GM23338 (cell line): ENCODE data around the gene PGBD5. TPM values are rescaled to one million over a fixed set of nuclear protein-coding genes. Genes with fewer than 3 reads are reported as not detected.

ENCODE experiments used
- ATAC-seq: fragments of 200-7000 bp; cut with Tn5 transposase; 3 replicates; pipeline ENCODE4 v1.9.1; 2020
- DNase-seq: peaks from one replicate; pipeline ENCODE4 v3.0.0-alpha.2; 2015; ENCODE audit warnings: low spot score
- H2AFZ ChIP-seq: fragments of 200-600 bp; sonication (generic); 2 replicates; pipeline ENCODE4 v1.8.0; 2016; ENCODE audit warnings: antibody characterized with exemption, mild to moderate bottlenecking, moderate library complexity
- H3F3A ChIP-seq: fragments of 200-600 bp; sonication (generic); replicated peaks from 2 replicates; pipeline ENCODE4 v1.8.0; 2017; ENCODE audit warnings: antibody characterized with exemption, mixed run types, low read depth
- H3K27ac ChIP-seq: fragments of 200-600 bp; sonication (generic); 2 replicates; pipeline ENCODE4 v1.6.1; 2016; ENCODE audit warnings: low read depth
- H3K27me3 ChIP-seq: fragments of 200-600 bp; sonication (generic); 2 replicates; pipeline ENCODE4 v1.8.0; 2016; ENCODE audit warnings: mild to moderate bottlenecking, mixed run types, moderate library complexity; ENCODE audit not compliant: insufficient read depth
- H3K36me3 ChIP-seq: fragments of 200-600 bp; sonication (generic); 2 replicates; pipeline ENCODE4 v1.8.0; 2016; ENCODE audit warnings: mild to moderate bottlenecking; ENCODE audit not compliant: insufficient read depth
- H3K4me1 ChIP-seq: fragments of 200-600 bp; sonication (generic); 2 replicates; pipeline ENCODE4 v1.8.0; 2016; ENCODE audit warnings: mild to moderate bottlenecking, moderate library complexity; ENCODE audit not compliant: insufficient read depth
- H3K4me2 ChIP-seq: fragments of 200-600 bp; sonication (generic); 2 replicates; pipeline ENCODE4 v1.7.1; 2017; ENCODE audit warnings: mixed run types
- H3K4me3 ChIP-seq: fragments of 200-600 bp; sonication (generic); 2 replicates; pipeline ENCODE4 v1.6.1; 2016; ENCODE audit warnings: mixed run types
- H3K79me2 ChIP-seq: fragments of 200-600 bp; sonication (generic); replicated peaks from 2 replicates; pipeline ENCODE4 v1.8.0; 2017; ENCODE audit warnings: mild to moderate bottlenecking; ENCODE audit not compliant: insufficient read depth
- H3K9me2 ChIP-seq: fragments of 200-600 bp; sonication (generic); 2 replicates; pipeline ENCODE4 v1.8.0; 2017; ENCODE audit not compliant: insufficient read depth
- H4K20me1 ChIP-seq: fragments of 200-600 bp; sonication (generic); replicated peaks from 2 replicates; pipeline ENCODE4 v1.8.0; 2017; ENCODE audit warnings: mild to moderate bottlenecking; ENCODE audit not compliant: insufficient read depth
- H3K27ac Mint-ChIP-seq: 2 replicates; pipeline ENCODE4 v1.8.0; 2020; ENCODE audit warnings: inconsistent platforms, mild to moderate bottlenecking, moderate library complexity, mixed read lengths
- H3K27me3 Mint-ChIP-seq: 3 replicates; pipeline ENCODE4 v1.8.0; 2022; ENCODE audit warnings: low read depth, mild to moderate bottlenecking, moderate library complexity, mixed read lengths, inconsistent platforms; ENCODE audit not compliant: insufficient read depth, poor library complexity
- H3K36me3 Mint-ChIP-seq: 3 replicates; pipeline ENCODE4 v1.8.0; 2021; ENCODE audit warnings: low read depth, mild to moderate bottlenecking, inconsistent platforms, moderate library complexity, mixed read lengths
- H3K4me1 Mint-ChIP-seq: 3 replicates; pipeline ENCODE4 v1.8.0; 2020; ENCODE audit warnings: mild to moderate bottlenecking, inconsistent platforms, mixed read lengths
- H3K4me3 Mint-ChIP-seq: 3 replicates; pipeline ENCODE4 v1.8.0; 2021; ENCODE audit warnings: moderate library complexity, mild to moderate bottlenecking, inconsistent platforms, mixed read lengths
- H3K9me3 Mint-ChIP-seq: 3 replicates; pipeline ENCODE4 v1.8.0; 2020; ENCODE audit warnings: moderate library complexity, mild to moderate bottlenecking, inconsistent platforms, mixed read lengths
- CTCF ChIP-seq, 2 experiments: fragments of 200-600 bp in 1 of 2; sonication (generic) in 1 of 2; conservative IDR thresholded peaks; 2 replicates each; pipeline versions ENCODE4 v1.5.1 to v1.6.1; 2016 to 2017; ENCODE audit warnings: antibody characterized with exemption in 2 of 2, low read depth in 2 of 2, mild to moderate bottlenecking in 2 of 2, moderate library complexity in 1 of 2
- EZH2 ChIP-seq: fragments of 200-600 bp; sonication (generic); IDR thresholded peaks from one replicate; pipeline ENCODE4 v1.8.0; 2017; ENCODE audit warnings: antibody characterized with exemption, mild to moderate bottlenecking, low read depth; ENCODE audit not compliant: unreplicated experiment
- EZH2phosphoT487 ChIP-seq: fragments of 200-600 bp; sonication (generic); IDR thresholded peaks from one replicate; pipeline ENCODE4 v1.8.1; 2018; ENCODE audit warnings: antibody characterized with exemption; ENCODE audit not compliant: unreplicated experiment
- JUNB ChIP-seq: IDR thresholded peaks from one replicate; pipeline ENCODE4 v1.6.1; 2016; ENCODE audit warnings: antibody characterized with exemption; ENCODE audit not compliant: unreplicated experiment
- POLR2AphosphoS5 ChIP-seq: IDR thresholded peaks from 2 replicates; pipeline ENCODE4 v1.6.1; 2016; ENCODE audit warnings: antibody characterized with exemption, low read depth
- REST ChIP-seq: IDR thresholded peaks from one replicate; pipeline ENCODE4 v1.6.1; 2018; ENCODE audit warnings: antibody characterized with exemption; ENCODE audit not compliant: unreplicated experiment
- STAT1 ChIP-seq: IDR thresholded peaks from one replicate; pipeline ENCODE4 v1.6.1; 2016; ENCODE audit warnings: antibody characterized with exemption; ENCODE audit not compliant: unreplicated experiment
- ZNF114 ChIP-seq: fragments of 250-450 bp; sonication (Bioruptor Pico); IDR thresholded peaks from 2 replicates; pipeline ENCODE4 v1.5.0; 2020; ENCODE audit warnings: mild to moderate bottlenecking, moderate library complexity
- ZNF462 ChIP-seq: fragments of 250-450 bp; sonication (Bioruptor Pico); IDR thresholded peaks from 2 replicates; pipeline ENCODE4 v1.5.0; 2020; ENCODE audit warnings: mild to moderate bottlenecking, moderate library complexity
- polyA plus RNA-seq: library from polyadenylated mRNA; unstranded; fragments of >200 nt; fragmentation: Nextera tagmentation; extraction: Ambion mirVana; gene quantifications from 2 replicates; pipeline ENCODE4 v1.2.1, GENCODE V29; 2016
- total RNA-seq: library from RNA; depleted of rRNA; stranded (reverse); fragments of >200 nt; shearing (Covaris generic); gene quantifications from 2 replicates; pipeline ENCODE4 v1.2.3, GENCODE V29; 2014

The PGBD5 gene
- total and polyA plus RNA-seq, 2 experiments from 2014 or later, result 3.4 to 16.6 TPM

- Histone ChIP-seq H3K27ac (0 out of 2 replicates have a peak overlapping the region, but pooled peaks have one; percentile 26), H3K4me1 (peaks cover 23% of the 10 kb centered on the region), H3F3A (0 out of 2 replicates have a peak, but pooled peaks cover 2% of the 10 kb centered on the region), H3K4me3 (no peak overlapping the region), H2AFZ (no peak overlapping the region), H3K36me3 (no peaks in the 10 kb centered on the region), H3K9me2 (no peaks in the 10 kb centered on the region), H3K27me3 (no peaks in the 10 kb centered on the region), H3K79me2 (peaks cover 42% of the 10 kb centered on the region), H3K4me2 (peak overlapping the region; percentile 73), H4K20me1 (peaks cover 3% of the 10 kb centered on the region; the same call in 1 of the 2 replicates)
- Mint-ChIP-seq H3K4me3 (peak overlapping the region; percentile 34), H3K9me3 (no peaks in the 10 kb centered on the region), H3K36me3 (no peaks in the 10 kb centered on the region), H3K4me1 (peaks cover 50% of the 10 kb centered on the region), H3K27ac (peak overlapping the region; percentile 65; the same call in 1 of the 2 replicates), H3K27me3 (peaks cover 16% of the 10 kb centered on the region)
- TF ChIP-seq STAT1 (no peak), POLR2AphosphoS5 (no peak), JUNB (no peak)
- DNase-seq (no peak), ATAC-seq (peak; percentile 40)
Observed at GRCh38 chr1:230392536-230392909, 33.6 kb downstream of the PGBD5 start.

GRCh38 chr1:230391776-230392535 lies 34.2 kb downstream of the PGBD5 start:
- Histone ChIP-seq H4K20me1 (peaks cover 3% of the 10 kb centered on the region; the same call in 1 of the 2 replicates), H3K4me1 (peaks cover 23% of the 10 kb centered on the region), H2AFZ (no peak overlapping the region), H3K4me2 (peak overlapping the region; percentile 73; the same call in 1 of the 2 replicates), H3F3A (0 out of 2 replicates have a peak, but pooled peaks cover 2% of the 10 kb centered on the region), H3K27me3 (no peaks in the 10 kb centered on the region), H3K27ac (no peak overlapping the region), H3K4me3 (no peak overlapping the region), H3K79me2 (peaks cover 36% of the 10 kb centered on the region), H3K36me3 (no peaks in the 10 kb centered on the region), H3K9me2 (no peaks in the 10 kb centered on the region)
- peaks cover 16% of the 10 kb centered on the region for H3K27me3 Mint-ChIP-seq
- ATAC-seq, result peak; percentile 19
- DNase-seq, result no peak
- peak overlapping the region; percentile 34; the same call in 1 of the 3 replicates for H3K4me3 Mint-ChIP-seq
- H3K4me1 Mint-ChIP-seq, result peaks cover 50% of the 10 kb centered on the region
- no peaks in the 10 kb centered on the region for H3K36me3 Mint-ChIP-seq
- peak overlapping the region; percentile 27; the same call in 1 of the 2 replicates for H3K27ac Mint-ChIP-seq
- H3K9me3 Mint-ChIP-seq, result no peaks in the 10 kb centered on the region
- TF ChIP-seq CTCF (conservative IDR thresholded peaks at IDR 0.05; ENCODE audit: low read depth in 2 of 2), result no peak
- no peak for TF ChIP-seq ZNF114
- no peak for TF ChIP-seq ZNF462
- no peak for TF ChIP-seq EZH2
- no peak for TF ChIP-seq EZH2phosphoT487
- no peak for TF ChIP-seq REST
